IPS-15b (cell line): ENCODE results near the gene RELN.

Source experiments
- H3K27me3 ChIP-seq: one replicate; pipeline ENCODE4 v1.6.1; 2013; ENCODE audit warnings: low read length; ENCODE audit not compliant: control insufficient read depth, insufficient read depth
- H3K36me3 ChIP-seq: one replicate; pipeline ENCODE4 v1.6.1; 2013; ENCODE audit warnings: low read length; ENCODE audit not compliant: control insufficient read depth, insufficient read depth
- H3K4me1 ChIP-seq: one replicate; pipeline ENCODE4 v1.6.1; 2013; ENCODE audit warnings: mild to moderate bottlenecking, low read length; ENCODE audit not compliant: control insufficient read depth, insufficient read depth
- H3K4me3 ChIP-seq: one replicate; pipeline ENCODE4 v1.5.1; 2013; ENCODE audit warnings: low read depth, low read length
- H3K9ac ChIP-seq: one replicate; pipeline ENCODE4 v1.6.1; 2013; ENCODE audit warnings: low read depth, mild to moderate bottlenecking, low read length
- H3K9me3 ChIP-seq: one replicate; pipeline ENCODE4 v1.6.1; 2013; ENCODE audit warnings: mild to moderate bottlenecking, low read length; ENCODE audit not compliant: control insufficient read depth, insufficient read depth

The RELN gene

DNA sequence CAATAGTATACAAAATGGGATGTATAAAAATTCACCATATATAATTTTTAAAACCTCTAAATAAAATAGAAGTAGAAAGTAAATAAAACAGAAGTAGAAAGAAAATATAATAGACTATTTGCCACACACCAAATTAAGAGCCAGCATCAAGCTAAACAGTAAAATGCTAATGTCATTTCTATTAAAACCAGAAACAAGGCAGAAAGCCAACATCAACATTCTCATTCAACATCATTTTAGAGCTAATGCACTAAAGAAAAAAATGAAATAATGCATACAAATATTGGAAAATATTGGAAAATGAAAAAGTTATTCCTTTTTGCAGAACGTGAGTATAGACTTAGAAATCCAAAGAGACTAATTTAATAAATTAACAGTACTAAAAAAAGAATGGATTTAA, 23.4 kb upstream of the RELN start:
- Histone ChIP-seq H3K9ac (no peak overlapping the region), H3K36me3 (no peaks in the 10 kb centered on the region), H3K9me3 (no peaks in the 10 kb centered on the region), H3K27me3 (no peaks in the 10 kb centered on the region), H3K4me1 (no peaks in the 10 kb centered on the region), H3K4me3 (no peak overlapping the region)

DNA sequence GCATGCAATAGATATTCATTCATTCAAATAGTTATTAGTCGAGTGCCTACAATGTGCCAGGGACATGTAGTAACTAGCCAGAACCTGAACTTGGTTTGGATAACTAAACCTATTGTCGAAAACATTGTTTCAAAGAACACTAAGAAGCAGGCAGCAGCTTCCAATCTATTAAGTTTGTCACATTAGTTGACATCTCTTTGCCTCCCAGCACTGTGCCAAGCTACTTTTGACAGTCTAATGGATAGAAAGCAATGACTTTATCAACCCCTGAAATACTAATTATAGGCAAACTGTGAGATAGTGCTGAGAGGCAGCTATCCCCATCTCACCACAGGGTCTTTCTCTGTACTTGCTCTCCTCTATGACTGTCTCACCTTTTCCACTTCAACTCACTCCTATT, 22.4 kb upstream of the RELN start:
- no peaks in the 10 kb centered on the region for H3K9me3 ChIP-seq
- no peak overlapping the region for H3K9ac ChIP-seq
- no peak overlapping the region for H3K4me3 ChIP-seq
- H3K27me3 ChIP-seq: no peaks in the 10 kb centered on the region
- no peaks in the 10 kb centered on the region for H3K4me1 ChIP-seq
- no peaks in the 10 kb centered on the region for H3K36me3 ChIP-seq

DNA sequence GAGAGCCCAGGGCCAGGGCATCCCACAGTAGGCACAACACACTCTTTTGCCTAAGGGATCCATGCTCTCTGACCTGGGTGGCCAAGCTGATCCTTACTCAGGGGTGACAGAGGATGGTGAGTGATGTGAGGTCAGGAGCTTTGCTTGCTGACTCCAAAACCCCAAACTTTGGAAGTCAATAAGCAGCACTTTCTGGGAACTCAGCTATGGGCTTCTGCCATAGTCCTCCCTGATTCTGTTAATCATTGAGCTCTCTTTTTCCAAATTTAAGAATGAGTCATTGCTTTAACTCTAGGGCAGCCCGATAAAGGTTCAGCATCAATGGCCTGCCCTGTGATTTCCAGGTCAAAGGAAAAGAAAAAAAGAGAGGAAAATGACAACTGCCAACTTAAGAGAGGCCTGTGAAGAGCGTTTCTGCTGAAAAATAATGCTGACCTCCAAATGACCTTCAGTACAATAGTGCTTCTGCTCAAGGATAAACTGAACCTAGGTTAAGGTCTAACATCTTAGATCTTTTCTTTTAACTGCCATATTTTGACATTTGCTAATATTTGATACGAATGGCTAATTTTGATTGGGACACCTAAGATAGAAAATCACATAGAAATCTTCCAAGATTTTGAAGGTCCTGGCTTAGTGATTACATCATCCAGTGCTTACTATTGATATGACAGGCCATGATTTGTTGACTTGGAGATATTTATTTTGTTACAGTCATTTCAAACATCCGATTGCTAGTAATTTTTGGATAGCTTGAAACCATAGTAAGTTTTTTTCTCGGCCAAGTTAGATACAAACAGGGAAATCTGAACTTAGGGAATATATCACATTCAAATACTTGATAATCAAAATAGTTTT, 20.8 kb upstream of the RELN start:
- H3K9ac ChIP-seq: no peak overlapping the region
- no peaks in the 10 kb centered on the region for H3K9me3 ChIP-seq
- no peaks in the 10 kb centered on the region for H3K4me1 ChIP-seq
- no peak overlapping the region for H3K4me3 ChIP-seq
- H3K27me3 ChIP-seq: no peaks in the 10 kb centered on the region
- no peaks in the 10 kb centered on the region for H3K36me3 ChIP-seq

DNA sequence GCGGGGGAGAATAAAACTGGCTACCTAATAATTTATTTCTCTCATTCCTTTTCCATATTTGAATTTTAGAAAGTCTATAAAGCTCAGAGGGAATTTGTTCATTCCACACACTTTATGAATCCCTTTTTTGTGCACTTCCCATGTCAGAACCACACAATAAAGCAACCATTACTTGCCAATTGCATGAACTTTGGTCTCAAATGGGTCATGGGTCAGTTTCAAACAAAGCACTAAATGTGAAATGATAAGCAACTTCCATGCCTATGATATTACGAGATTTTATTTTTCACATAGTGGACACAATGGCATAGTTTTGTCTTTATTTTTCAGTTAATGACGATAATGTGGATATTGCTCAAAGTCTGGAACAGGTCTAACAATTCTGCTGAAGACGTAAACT, 18.6 kb upstream of the RELN start:
- no peaks in the 10 kb centered on the region for H3K36me3 ChIP-seq
- no peaks in the 10 kb centered on the region for H3K27me3 ChIP-seq
- no peaks in the 10 kb centered on the region for H3K4me1 ChIP-seq
- H3K9me3 ChIP-seq: no peaks in the 10 kb centered on the region
- H3K9ac ChIP-seq: no peak overlapping the region
- H3K4me3 ChIP-seq: no peak overlapping the region

DNA sequence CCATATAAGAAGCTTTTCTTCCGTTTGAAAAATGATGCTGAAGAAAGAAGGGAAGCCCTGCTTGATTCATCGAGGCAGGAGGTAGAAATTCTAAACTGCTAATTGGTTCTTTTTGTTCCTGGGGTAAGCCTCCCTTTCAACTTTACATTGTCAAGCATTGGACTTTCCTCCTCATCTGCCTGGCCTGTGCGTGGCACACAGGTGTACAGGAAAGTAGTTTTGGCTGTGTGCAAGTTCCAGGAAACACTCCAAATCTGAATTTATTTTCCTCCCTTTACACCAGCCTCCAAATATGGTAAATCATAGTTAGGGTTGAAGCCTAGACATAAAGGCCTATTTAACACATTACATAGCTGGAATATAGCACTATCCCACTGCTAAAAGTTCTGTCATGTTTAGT, 18.2 kb upstream of the RELN start:
- Histone ChIP-seq H3K9me3 (no peaks in the 10 kb centered on the region), H3K27me3 (no peaks in the 10 kb centered on the region), H3K4me1 (no peaks in the 10 kb centered on the region), H3K4me3 (no peak overlapping the region), H3K36me3 (no peaks in the 10 kb centered on the region), H3K9ac (no peak overlapping the region)

DNA sequence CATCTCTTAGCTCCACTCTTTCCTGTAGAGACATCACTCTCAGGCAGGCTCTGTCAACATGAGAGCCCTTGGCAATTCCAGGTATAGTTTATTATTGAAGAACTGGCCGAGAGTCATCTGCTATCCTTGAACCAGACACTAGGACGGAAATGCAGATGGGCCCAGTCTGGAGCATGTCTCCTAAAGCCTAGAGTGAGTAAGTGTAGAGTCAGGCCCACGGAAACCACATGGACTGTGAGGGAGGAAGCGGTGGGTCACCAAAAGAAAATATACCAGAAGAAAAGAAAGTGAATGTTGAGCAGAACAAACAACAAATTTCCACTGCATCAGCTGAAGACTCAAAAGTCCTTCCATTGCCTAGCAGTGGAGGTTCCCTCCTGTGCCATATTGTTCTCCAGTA, 15.7 kb upstream of the RELN start:
- Histone ChIP-seq H3K4me1 (no peaks in the 10 kb centered on the region), H3K36me3 (no peaks in the 10 kb centered on the region), H3K9ac (no peak overlapping the region), H3K27me3 (no peaks in the 10 kb centered on the region), H3K4me3 (no peak overlapping the region), H3K9me3 (no peaks in the 10 kb centered on the region)

DNA sequence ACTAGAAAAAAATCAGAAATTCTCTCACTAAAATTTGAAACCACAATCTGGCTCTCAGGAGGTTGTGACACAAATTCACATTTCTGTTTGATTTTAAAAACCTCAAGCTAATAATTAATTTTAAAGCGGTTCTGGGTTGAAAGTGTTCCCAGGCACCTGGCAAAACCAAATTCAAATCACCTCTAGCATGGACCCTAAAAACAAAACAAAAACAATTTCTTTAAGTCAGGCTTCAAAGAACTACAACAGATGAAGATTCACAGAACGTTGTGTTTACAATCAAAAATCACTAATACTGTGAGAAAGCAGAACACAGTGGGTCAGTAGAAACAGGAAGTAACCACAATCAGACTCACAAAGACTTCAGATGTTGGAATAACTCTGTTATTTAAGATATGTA, 7.2 kb upstream of the RELN start:
- H3K4me1 ChIP-seq: no peaks in the 10 kb centered on the region
- no peaks in the 10 kb centered on the region for H3K9me3 ChIP-seq
- H3K9ac ChIP-seq: no peak overlapping the region
- H3K36me3 ChIP-seq: no peaks in the 10 kb centered on the region
- peaks cover 10% of the 10 kb centered on the region for H3K27me3 ChIP-seq
- no peak overlapping the region for H3K4me3 ChIP-seq

DNA sequence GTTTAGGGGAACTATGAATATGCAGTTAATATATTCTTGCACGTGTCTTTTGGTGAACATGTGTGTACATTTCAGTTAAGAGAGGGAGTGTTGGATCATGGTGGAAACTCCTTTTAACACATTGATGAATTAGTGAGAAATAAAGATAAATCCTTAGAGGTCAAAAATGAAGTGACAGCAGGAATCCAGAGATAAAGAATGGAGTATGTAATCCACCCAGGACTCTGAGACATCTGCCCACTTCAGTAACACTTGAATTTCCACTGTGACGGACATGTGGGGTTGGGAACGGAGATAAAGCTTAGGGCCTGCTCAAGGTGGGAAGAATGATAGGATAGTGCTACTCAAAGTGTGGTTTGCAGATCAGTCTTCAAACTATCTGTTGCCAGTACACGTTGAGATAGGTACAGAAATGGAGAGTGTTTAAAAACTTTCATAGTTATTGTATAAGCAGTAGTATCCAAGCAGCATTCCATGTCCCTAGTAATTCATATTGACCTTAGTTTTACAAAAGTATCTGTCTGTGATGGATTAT, 6.6 kb upstream of the RELN start:
- Histone ChIP-seq H3K9ac (no peak overlapping the region), H3K27me3 (peaks cover 16% of the 10 kb centered on the region), H3K4me1 (no peaks in the 10 kb centered on the region)

DNA sequence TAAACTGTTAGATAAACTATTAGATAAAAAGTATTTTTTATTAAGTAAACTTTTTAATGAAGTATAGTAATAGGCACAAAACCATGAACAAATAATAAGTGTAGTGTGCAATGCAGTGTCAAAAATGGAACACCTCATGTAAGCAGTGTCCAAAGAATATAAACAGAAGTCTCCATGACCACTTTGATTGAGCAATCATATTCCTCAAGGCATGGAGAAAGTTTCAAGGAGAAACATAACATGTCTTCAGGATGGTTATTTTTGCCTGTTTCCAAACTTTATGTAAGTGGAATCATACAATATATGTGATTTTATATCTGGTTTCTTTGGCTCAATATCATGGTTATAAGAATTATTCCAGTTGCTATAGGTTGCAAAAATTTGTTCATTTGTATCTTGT, 6.1 kb upstream of the RELN start:
- Histone ChIP-seq H3K4me3 (no peak overlapping the region), H3K9me3 (no peaks in the 10 kb centered on the region), H3K36me3 (no peaks in the 10 kb centered on the region), H3K27me3 (peaks cover 21% of the 10 kb centered on the region), H3K9ac (no peak overlapping the region), H3K4me1 (no peaks in the 10 kb centered on the region)

More for the DNA sequence above, 6.6 kb upstream of the RELN start:
- no peaks in the 10 kb centered on the region for H3K9me3 ChIP-seq
- H3K4me3 ChIP-seq: no peak overlapping the region
- H3K36me3 ChIP-seq: no peaks in the 10 kb centered on the region

DNA sequence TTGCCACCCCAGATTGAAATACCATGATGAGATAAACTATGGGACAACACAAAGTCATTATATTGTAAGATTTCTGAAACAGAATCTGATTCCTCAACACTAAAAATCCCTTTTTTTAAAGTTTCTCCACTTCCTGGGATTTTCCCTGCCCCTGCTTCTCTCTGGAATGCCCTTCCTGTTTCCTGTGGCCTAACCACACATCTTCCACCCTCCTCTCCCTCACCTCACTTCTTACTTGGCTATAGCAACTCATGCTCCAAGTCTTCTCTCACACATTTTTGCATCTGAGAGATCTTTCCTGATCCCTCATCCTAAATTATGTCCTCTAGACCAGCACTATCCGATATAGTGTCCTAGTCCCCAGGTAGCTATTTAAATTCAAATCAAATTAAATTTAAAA, 4.1 kb upstream of the RELN start:
- Histone ChIP-seq H3K36me3 (no peaks in the 10 kb centered on the region), H3K4me1 (no peaks in the 10 kb centered on the region), H3K9me3 (no peaks in the 10 kb centered on the region), H3K9ac (no peak overlapping the region), H3K4me3 (no peak overlapping the region), H3K27me3 (peaks cover 32% of the 10 kb centered on the region)

DNA sequence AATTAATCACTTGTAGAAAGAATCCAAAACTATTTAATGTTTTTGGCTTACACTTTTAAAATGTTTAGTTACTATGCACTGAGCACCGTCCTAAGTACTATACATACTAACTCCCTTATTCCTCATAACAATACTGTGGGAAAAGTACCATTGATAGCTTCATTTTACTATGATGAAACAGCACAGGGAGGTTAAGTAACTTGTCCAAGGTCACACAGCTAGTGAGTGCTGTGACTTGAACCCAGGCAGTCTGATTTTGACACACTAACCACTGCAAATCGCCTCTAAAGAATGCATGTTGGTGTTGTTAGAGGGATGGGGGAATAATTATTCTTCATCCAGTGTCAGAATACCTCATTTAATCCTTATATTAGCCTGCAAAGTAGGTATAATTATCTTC, 1.9 kb upstream of the RELN start:
- Histone ChIP-seq H3K27me3 (peaks cover 53% of the 10 kb centered on the region), H3K9ac (no peak overlapping the region), H3K9me3 (no peaks in the 10 kb centered on the region), H3K4me1 (no peaks in the 10 kb centered on the region), H3K4me3 (no peak overlapping the region), H3K36me3 (no peaks in the 10 kb centered on the region)

DNA sequence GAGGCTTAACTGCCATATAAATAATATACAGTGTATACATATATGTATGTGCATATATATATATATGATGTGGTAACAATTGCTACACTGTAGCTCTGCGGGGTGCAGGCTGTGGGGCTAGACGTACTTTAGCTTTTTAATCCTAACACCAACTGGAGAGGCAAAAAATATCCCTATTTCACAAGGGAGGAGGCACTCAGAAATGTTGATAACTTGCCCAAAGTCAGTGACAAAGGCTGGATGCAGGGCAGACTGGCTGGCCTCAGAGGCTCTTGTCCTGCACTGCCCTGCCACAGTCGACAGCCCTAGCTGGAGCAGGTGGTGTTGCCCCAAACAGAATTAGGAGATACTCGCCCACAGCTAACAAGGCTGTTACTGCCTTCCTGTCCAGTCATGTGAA, 1.5 kb upstream of the RELN start:
- peaks cover 55% of the 10 kb centered on the region for H3K27me3 ChIP-seq

More for the DNA sequence above, 1.5 kb upstream of the RELN start:
- no peak overlapping the region for H3K4me3 ChIP-seq
- no peaks in the 10 kb centered on the region for H3K4me1 ChIP-seq
- no peak overlapping the region for H3K9ac ChIP-seq
- no peaks in the 10 kb centered on the region for H3K9me3 ChIP-seq
- H3K36me3 ChIP-seq: no peaks in the 10 kb centered on the region
